ENCODE measurements around the gene CLEC5A. TPM values are rescaled to one million over a fixed set of nuclear protein-coding genes. Genes with fewer than 3 reads are reported as not detected.
"Not testable (repeated sequence)": the region's sequence is repeated elsewhere in the genome, so short reads cannot be mapped to it uniquely, and the experiment has no call there.

Gene CLEC5A
- total RNA-seq, 2 experiments from 2014 or later: not detected

DNA sequence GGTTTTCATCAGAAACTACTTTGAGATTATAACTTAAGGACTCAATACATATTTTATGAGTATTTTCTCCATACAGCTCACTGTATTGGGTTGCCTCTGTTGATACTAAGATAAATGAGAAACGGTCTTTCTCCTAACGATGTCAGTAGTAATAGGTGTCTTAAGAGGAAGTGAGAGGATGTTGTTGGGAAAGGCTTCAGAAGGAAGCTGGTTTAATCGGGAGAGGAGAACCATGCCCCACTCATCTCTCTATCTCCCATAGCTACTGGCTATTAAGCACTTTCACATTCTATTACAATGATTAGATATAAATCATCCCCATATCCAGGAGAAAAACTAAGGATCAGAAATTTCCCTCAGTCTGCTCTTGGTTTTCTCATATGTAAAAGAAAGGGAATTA lies 2.0 kb downstream of the CLEC5A start:
- ChIA-PET CTCF (no interaction called here), POLR2A (no interaction called here)
- Mint-ChIP-seq H3K4me1 (ENCODE audit: low read depth) (no peaks in the 10 kb centered on the region), H3K36me3 (ENCODE audit: low read depth) (no peaks in the 10 kb centered on the region), H3K4me3 (no peak overlapping the region), H3K27me3 (ENCODE audit: low read depth) (peaks cover 3% of the 10 kb centered on the region), H3K27ac (no peak overlapping the region), H3K9me3 (ENCODE audit: insufficient read depth) (peaks cover 21% of the 10 kb centered on the region)
- no peak for ATAC-seq
- DNase-seq: no peak

GRCh38 chr7:141943846-141944245 lies 2.9 kb downstream of the CLEC5A start:
- H3K9me3 Mint-ChIP-seq (ENCODE audit: insufficient read depth): peaks cover 21% of the 10 kb centered on the region
- H3K27me3 Mint-ChIP-seq (ENCODE audit: low read depth): peaks cover 3% of the 10 kb centered on the region
- H3K27ac Mint-ChIP-seq: no peak overlapping the region
- DNase-seq (no peak), ATAC-seq (no peak)
- POLR2A ChIA-PET: no interaction called here
- H3K4me3 Mint-ChIP-seq: no peak overlapping the region
- CTCF ChIA-PET: no interaction called here
- no peaks in the 10 kb centered on the region for H3K4me1 Mint-ChIP-seq (ENCODE audit: low read depth)
- no peaks in the 10 kb centered on the region for H3K36me3 Mint-ChIP-seq (ENCODE audit: low read depth)

GRCh38 chr7:141941075-141941474 lies 5.7 kb downstream of the CLEC5A start:
- no peak for ATAC-seq
- no peaks in the 10 kb centered on the region for H3K36me3 Mint-ChIP-seq (ENCODE audit: low read depth)

DNA sequence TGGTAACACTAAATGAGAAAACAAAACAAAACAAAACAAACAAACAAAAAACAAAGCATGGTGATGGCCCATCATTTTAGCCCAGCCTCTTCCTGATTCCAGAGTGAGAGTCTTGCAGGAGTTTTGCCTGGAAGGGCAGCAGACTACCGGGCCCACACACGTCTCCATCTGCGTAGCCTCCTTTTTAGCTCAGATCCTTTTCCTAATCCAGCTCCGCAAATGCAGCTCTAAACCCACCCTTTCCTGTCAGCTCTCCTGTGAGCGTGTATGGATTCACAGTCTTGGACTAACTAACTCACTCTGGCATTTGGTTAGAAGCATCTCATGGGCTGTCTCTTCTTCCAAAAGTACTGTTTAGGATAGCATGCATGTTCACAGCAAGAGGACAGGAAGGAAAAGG lies 16.6 kb downstream of the CLEC5A start:
- Mint-ChIP-seq H3K36me3 (ENCODE audit: low read depth) (no peaks in the 10 kb centered on the region), H3K4me1 (ENCODE audit: low read depth) (no peaks in the 10 kb centered on the region), H3K27me3 (ENCODE audit: low read depth) (peaks cover 2% of the 10 kb centered on the region), H3K27ac (no peak overlapping the region), H3K4me3 (no peak overlapping the region), H3K9me3 (ENCODE audit: insufficient read depth) (peaks cover 3% of the 10 kb centered on the region)
- DNase-seq (no peak), ATAC-seq (no peak)
- ChIA-PET POLR2A (no interaction called here), CTCF (no interaction called here)

More at GRCh38 chr7:141941075-141941474, 5.7 kb downstream of the CLEC5A start:
- Mint-ChIP-seq H3K4me1 (ENCODE audit: low read depth) (no peaks in the 10 kb centered on the region), H3K27me3 (ENCODE audit: low read depth) (peaks cover 3% of the 10 kb centered on the region), H3K9me3 (ENCODE audit: insufficient read depth) (peaks cover 21% of the 10 kb centered on the region), H3K27ac (no peak overlapping the region), H3K4me3 (no peak overlapping the region)
- POLR2A ChIA-PET: no interaction called here
- CTCF ChIA-PET: no interaction called here
- no peak for DNase-seq

DNA sequence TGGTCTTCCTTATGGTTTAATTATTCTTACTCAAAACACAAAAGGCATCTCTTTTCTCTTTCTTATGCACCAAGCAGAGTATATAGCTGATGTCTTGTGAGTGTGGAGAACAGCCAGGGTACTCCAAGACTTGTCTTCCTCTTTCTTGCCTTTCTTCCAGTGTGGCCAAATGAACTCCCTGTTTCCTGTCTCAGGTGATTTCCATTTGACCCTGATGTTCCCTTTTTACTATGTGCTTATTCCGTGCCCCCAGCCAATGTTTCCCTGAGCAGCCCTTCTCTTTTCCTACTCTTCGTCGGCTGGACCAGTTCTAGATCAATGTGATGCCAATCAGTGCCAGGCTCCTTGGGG lies 18.0 kb downstream of the CLEC5A start:
- Mint-ChIP-seq H3K36me3 (ENCODE audit: low read depth) (no peaks in the 10 kb centered on the region), H3K4me1 (ENCODE audit: low read depth) (no peaks in the 10 kb centered on the region), H3K27ac (no peak overlapping the region), H3K27me3 (ENCODE audit: low read depth) (peaks cover 2% of the 10 kb centered on the region), H3K4me3 (no peak overlapping the region), H3K9me3 (ENCODE audit: insufficient read depth) (peaks cover 3% of the 10 kb centered on the region)
- POLR2A ChIA-PET: no interaction called here
- DNase-seq: no peak
- CTCF ChIA-PET: no interaction called here
- no peak for ATAC-seq

GRCh38 chr7:141928146-141928844 lies 18.5 kb downstream of the CLEC5A start:
- Mint-ChIP-seq H3K9me3 (ENCODE audit: insufficient read depth) (peaks cover 3% of the 10 kb centered on the region), H3K36me3 (ENCODE audit: low read depth) (no peaks in the 10 kb centered on the region), H3K27ac (no peak overlapping the region), H3K4me1 (ENCODE audit: low read depth) (no peaks in the 10 kb centered on the region), H3K4me3 (no peak overlapping the region), H3K27me3 (ENCODE audit: low read depth) (peaks cover 2% of the 10 kb centered on the region)
- POLR2A ChIA-PET: no interaction called here
- ATAC-seq: no peak
- CTCF ChIA-PET: no interaction called here
- DNase-seq: no peak

DNA sequence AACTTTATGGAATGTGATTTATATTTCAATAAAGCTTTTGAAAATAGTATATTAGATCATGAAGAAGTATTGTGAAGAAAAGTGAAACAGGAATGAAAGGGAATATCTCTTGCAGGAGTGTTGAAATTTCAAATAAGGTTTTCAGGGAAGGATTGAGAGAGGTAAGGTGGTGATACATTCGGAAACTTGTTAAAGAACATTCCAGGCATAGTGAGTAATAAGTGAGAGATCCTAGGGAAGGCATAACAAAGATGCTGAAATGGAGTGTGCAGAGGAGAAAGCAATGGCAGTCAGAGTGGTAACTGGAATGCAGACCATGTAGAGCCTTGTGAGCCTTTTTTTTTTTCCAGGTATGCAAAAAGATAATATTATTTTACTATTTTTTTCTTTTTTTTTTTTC lies 26.5 kb downstream of the CLEC5A start:
- no peak for DNase-seq
- H3K4me3 Mint-ChIP-seq: no peak overlapping the region

DNA sequence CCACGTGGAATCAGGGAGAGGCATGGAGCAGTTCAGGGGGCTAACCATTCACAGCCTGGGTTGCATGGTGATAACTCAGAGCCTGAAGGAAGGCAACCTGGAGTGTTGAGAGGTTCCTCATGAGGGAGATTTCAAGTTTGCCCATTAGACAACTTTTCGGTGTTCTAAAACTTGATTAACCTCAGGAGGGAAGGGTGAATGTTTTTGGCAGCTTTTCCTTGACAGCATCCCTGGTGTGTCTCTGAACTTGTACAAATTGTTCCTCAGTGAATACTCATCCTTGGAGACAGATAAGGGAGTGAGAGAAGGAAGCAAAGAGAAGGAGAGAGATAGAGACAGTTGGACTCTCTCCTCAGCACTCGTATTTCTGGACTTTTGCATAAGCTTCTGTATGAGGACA lies 30.7 kb downstream of the CLEC5A start, which contains the start of gene OR9A4:
TSS of gene OR9A4 (plus strand) at position 301 of the 400 bp plus-strand sequence. CDS start 2,477 bp downstream, outside the sequence.
- POLR2A ChIA-PET: no interaction called here
- CTCF ChIA-PET: no interaction called here

More for the DNA sequence above, 26.5 kb downstream of the CLEC5A start:
- Mint-ChIP-seq H3K9me3 (ENCODE audit: insufficient read depth) (no peaks in the 10 kb centered on the region), H3K27me3 (ENCODE audit: low read depth) (no peaks in the 10 kb centered on the region), H3K36me3 (ENCODE audit: low read depth) (no peaks in the 10 kb centered on the region), H3K27ac (no peak overlapping the region), H3K4me1 (ENCODE audit: low read depth) (no peaks in the 10 kb centered on the region)
- ChIA-PET CTCF (no interaction called here), POLR2A (no interaction called here)
- ATAC-seq: no peak

GRCh38 chr7:141915565-141915964 lies 31.2 kb downstream of the CLEC5A start:
- no peaks in the 10 kb centered on the region for H3K36me3 Mint-ChIP-seq (ENCODE audit: low read depth)
- POLR2A ChIA-PET: no interaction called here
- CTCF ChIA-PET: no interaction called here
- DNase-seq (no peak), ATAC-seq (no peak)
- no peaks in the 10 kb centered on the region for H3K9me3 Mint-ChIP-seq (ENCODE audit: insufficient read depth)
- no peak overlapping the region for H3K4me3 Mint-ChIP-seq
- no peak overlapping the region for H3K27ac Mint-ChIP-seq
- H3K27me3 Mint-ChIP-seq (ENCODE audit: low read depth): no peaks in the 10 kb centered on the region
- no peaks in the 10 kb centered on the region for H3K4me1 Mint-ChIP-seq (ENCODE audit: low read depth)

More for the DNA sequence above, 30.7 kb downstream of the CLEC5A start, which contains the start of gene OR9A4:
- ATAC-seq (no peak), DNase-seq (no peak)
- H3K36me3 Mint-ChIP-seq (ENCODE audit: low read depth): no peaks in the 10 kb centered on the region
- no peaks in the 10 kb centered on the region for H3K4me1 Mint-ChIP-seq (ENCODE audit: low read depth)
- no peak within 1 kb of the TSS for H3K4me3 Mint-ChIP-seq
- H3K9me3 Mint-ChIP-seq (ENCODE audit: insufficient read depth): no peaks in the 10 kb centered on the region
- no peak within 1 kb of the TSS for H3K27ac Mint-ChIP-seq
- no peaks in the 10 kb centered on the region for H3K27me3 Mint-ChIP-seq (ENCODE audit: low read depth)

GRCh38 chr7:141911391-141911790 lies 35.4 kb downstream of the CLEC5A start:
- ATAC-seq (no peak), DNase-seq (no peak)
- no peaks in the 10 kb centered on the region for H3K36me3 Mint-ChIP-seq (ENCODE audit: low read depth)
- no peaks in the 10 kb centered on the region for H3K4me1 Mint-ChIP-seq (ENCODE audit: low read depth)
- H3K27ac Mint-ChIP-seq: no peak overlapping the region
- H3K27me3 Mint-ChIP-seq (ENCODE audit: low read depth): no peaks in the 10 kb centered on the region
- POLR2A ChIA-PET: no interaction called here
- CTCF ChIA-PET: no interaction called here
- H3K4me3 Mint-ChIP-seq: no peak overlapping the region
- H3K9me3 Mint-ChIP-seq (ENCODE audit: insufficient read depth): no peaks in the 10 kb centered on the region

DNA sequence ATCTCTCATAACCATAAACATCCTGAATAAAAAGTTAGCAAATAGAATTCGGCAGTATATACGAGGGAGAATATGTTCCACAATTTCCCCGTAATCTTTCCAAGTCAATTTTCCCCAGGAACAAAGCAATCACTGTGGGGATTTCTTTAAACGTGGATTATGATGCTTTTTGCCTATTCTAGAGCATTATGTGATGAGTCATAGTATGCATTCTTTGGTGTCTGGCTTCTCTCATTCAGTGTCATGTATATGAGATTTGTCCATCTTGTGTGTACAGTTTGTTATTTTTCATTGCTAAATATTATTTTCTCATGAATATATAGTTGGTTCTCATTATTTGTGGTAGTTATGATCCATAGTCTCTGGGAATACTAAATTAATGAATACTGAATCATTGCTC lies 40.5 kb downstream of the CLEC5A start:
- Mint-ChIP-seq H3K27ac (no peak overlapping the region), H3K9me3 (ENCODE audit: insufficient read depth) (no peaks in the 10 kb centered on the region), H3K4me1 (ENCODE audit: low read depth) (no peaks in the 10 kb centered on the region), H3K4me3 (no peak overlapping the region), H3K27me3 (ENCODE audit: low read depth) (peaks cover 3% of the 10 kb centered on the region), H3K36me3 (ENCODE audit: low read depth) (no peaks in the 10 kb centered on the region)
- ChIA-PET POLR2A (no interaction called here), CTCF (no interaction called here)
- no peak for DNase-seq
- ATAC-seq: no peak

GRCh38 chr7:141899366-141899765 lies 47.4 kb downstream of the CLEC5A start:
- H3K9me3 Mint-ChIP-seq (ENCODE audit: insufficient read depth); DNase-seq; H3K4me1 Mint-ChIP-seq (ENCODE audit: low read depth); H3K4me3 Mint-ChIP-seq; H3K27me3 Mint-ChIP-seq (ENCODE audit: low read depth); H3K36me3 Mint-ChIP-seq (ENCODE audit: low read depth); H3K27ac Mint-ChIP-seq; ATAC-seq; CTCF ChIA-PET; POLR2A ChIA-PET: not testable (repeated sequence)

DNA sequence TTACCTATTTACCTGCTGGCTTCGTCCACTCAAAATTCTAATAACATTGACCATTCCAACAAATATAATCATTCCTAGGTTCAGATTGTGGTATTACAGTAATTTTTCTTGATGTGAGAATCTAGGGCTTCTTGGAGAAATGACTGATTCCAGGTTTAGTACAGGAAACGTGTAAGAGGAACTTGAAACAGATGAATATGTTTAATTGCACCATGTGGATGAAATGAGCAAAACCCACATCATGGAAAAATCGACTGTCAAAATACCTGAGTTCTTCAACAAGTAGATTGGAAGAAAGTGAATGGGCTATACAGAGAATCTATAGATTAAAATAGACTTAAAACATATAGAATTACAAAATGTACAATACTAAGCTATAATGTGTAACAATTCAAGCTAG lies 55.4 kb downstream of the CLEC5A start:
- H3K4me1 Mint-ChIP-seq (ENCODE audit: low read depth): no peaks in the 10 kb centered on the region
- no peak overlapping the region for H3K4me3 Mint-ChIP-seq
- ATAC-seq (no peak), DNase-seq (no peak)
- H3K27ac Mint-ChIP-seq: no peak overlapping the region
- no peaks in the 10 kb centered on the region for H3K36me3 Mint-ChIP-seq (ENCODE audit: low read depth)
- no peaks in the 10 kb centered on the region for H3K27me3 Mint-ChIP-seq (ENCODE audit: low read depth)
- CTCF ChIA-PET: no interaction called here
- POLR2A ChIA-PET: no interaction called here
- H3K9me3 Mint-ChIP-seq (ENCODE audit: insufficient read depth): no peaks in the 10 kb centered on the region
